ENCODE data around the gene SMIM24. TPM values are rescaled to one million over a fixed set of nuclear protein-coding genes. Genes with fewer than 3 reads are reported as not detected.
"Not testable (repeated sequence)": the region's sequence is repeated elsewhere in the genome, so short reads cannot be mapped to it uniquely, and the experiment has no call there.

Gene SMIM24
- total RNA-seq: not detected

DNA sequence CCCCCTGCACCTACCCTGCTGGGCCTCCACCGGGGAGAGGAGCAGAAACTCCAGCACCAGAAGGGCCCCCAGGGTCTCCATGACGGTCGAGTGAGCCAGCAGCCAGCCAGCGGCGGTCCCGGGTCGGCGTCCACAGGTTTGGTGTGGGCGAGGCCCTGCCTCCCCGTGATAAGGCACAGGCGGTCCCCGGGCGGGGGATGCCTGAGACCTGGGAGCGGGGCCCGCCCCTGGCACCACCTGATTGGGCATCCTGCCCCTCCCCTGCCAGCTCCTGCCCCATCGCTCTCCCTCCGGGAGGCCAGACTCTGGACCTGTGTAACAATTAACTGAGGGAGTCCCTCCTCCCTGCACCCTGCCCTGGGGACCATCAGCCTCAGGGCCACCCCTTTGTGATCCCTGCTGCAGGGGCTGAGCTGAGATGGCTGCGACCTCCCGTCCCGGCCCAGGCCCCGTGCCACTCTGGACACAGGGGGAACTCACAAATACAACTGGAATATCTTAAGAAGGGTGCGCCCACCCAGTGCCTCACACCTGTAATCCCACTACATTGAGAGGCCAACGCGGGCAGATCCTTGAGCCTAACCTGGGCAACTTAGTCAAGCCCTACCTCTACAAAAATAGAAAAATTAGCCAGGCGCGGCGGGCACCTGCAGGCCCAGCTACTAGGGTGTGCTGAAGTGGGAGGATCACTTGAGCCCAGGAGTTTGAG lies at the start of gene SMIM24:
TSS of gene SMIM24 (minus strand) at position 143 of the 709 bp plus-strand sequence. CDS start at position 81, 62 bp downstream.
- in situ Hi-C loops (cut with MboI; ENCODE audit: low sequenced_read_pairs in 4 of 4) (loop anchor here in 3 of 4 donors (10.0 kb wide), 1 partner anchor 176 kb away; no protein-coding TSS in a partner anchor), intact Hi-C loops (cut with DNase I; ENCODE audit: low total_unique reads) (no loop called here)
- H3K27me3 ChIP-seq: peaks cover 45 to 62% (median 52%) of the 10 kb centered on the region in 3 donors
- no peaks in the 10 kb centered on the region for H3K9me3 ChIP-seq
- no peak within 1 kb of the TSS for H3K27ac ChIP-seq
- DNase-seq (no peak), ATAC-seq (no peak)
- no peak for TF ChIP-seq POLR2A (IDR thresholded peaks at IDR 0.05)
- TF ChIP-seq, protein P1, sequence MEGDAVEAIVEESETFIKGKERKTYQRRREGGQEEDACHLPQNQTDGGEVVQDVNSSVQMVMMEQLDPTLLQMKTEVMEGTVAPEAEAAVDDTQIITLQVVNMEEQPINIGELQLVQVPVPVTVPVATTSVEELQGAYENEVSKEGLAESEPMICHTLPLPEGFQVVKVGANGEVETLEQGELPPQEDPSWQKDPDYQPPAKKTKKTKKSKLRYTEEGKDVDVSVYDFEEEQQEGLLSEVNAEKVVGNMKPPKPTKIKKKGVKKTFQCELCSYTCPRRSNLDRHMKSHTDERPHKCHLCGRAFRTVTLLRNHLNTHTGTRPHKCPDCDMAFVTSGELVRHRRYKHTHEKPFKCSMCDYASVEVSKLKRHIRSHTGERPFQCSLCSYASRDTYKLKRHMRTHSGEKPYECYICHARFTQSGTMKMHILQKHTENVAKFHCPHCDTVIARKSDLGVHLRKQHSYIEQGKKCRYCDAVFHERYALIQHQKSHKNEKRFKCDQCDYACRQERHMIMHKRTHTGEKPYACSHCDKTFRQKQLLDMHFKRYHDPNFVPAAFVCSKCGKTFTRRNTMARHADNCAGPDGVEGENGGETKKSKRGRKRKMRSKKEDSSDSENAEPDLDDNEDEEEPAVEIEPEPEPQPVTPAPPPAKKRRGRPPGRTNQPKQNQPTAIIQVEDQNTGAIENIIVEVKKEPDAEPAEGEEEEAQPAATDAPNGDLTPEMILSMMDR (IDR thresholded peaks at IDR 0.05 in 4 of 5, conservative IDR thresholded peaks at IDR 0.05 in 1 of 5): no peak
- H3K4me3 ChIP-seq: no peak within 1 kb of the TSS
- no peaks in the 10 kb centered on the region for H3K4me1 ChIP-seq
- no peaks in the 10 kb centered on the region for H3K36me3 ChIP-seq

DNA sequence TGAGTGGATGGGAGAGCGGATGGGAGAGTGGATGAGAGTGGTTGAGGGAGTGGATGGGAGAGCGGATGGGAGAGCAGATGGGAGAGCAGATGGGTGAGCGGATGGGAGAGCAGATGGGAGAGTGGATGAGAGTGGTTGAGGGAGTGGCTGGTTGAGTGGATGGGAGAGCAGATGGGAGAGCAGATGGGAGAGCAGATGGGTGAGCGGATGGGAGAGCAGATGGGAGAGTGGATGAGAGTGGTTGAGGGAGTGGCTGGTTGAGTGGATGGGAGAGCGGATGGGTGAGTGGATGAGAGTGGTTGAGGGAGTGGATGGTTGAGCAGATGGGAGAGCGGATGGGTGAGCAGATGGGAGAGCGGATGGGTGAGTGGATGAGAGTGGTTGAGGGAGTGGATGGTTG lies 49.0 kb upstream of the SMIM24 start:
- in situ Hi-C loops (cut with MboI; ENCODE audit: low sequenced_read_pairs in 4 of 4); DNase-seq; ATAC-seq; H3K27ac ChIP-seq; H3K9me3 ChIP-seq; H3K4me1 ChIP-seq; intact Hi-C loops (cut with DNase I; ENCODE audit: low total_unique reads); H3K27me3 ChIP-seq; H3K4me3 ChIP-seq: not testable (repeated sequence)
- peaks cover 0 to 63% of the 10 kb centered on the region in 2 donors for H3K36me3 ChIP-seq

DNA sequence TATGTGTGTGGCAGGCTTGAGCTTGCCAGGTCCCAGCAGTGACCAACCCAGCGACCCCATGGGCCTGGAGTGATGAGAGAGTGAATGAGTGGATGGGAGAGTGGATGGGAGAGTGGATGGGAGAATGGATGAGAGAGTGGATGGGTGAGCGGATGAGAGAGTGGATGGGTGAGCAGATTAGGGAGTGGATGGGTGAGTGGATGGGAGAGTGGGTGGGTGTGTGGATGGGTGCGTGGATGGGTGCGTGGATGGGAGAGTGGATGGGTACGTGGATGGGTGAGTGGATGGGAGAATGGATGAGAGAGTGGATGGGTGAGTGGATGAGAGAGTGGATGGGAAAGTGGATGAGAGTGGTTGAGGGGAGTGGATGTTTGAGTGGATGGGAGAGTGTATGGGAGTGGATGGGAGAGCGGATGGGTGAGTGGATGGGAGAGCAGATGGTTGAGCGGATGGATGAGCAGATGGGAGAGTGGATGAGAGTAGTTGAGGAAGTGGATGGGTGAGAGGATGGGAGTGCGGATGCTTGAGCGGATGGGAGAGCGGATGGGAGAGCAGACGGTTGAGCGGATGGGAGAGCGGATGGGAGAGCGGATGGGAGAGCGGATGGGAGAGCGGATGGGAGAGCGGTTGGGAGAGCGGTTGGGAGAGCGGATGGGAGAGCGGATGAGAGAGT lies 48.4 kb upstream of the SMIM24 start:
- ATAC-seq (no peak), DNase-seq (no peak)
- Histone ChIP-seq H3K4me1 (no peaks in the 10 kb centered on the region), H3K27ac (no peak overlapping the region), H3K9me3 (no peaks in the 10 kb centered on the region), H3K4me3 (no peak overlapping the region), H3K36me3 (peaks cover 0 to 66% of the 10 kb centered on the region in 2 donors), H3K27me3 (no peaks in the 10 kb centered on the region)
- no peak for TF ChIP-seq POLR2A (IDR thresholded peaks at IDR 0.05)
- TF ChIP-seq, protein P1 (IDR thresholded peaks at IDR 0.05 in 4 of 5, conservative IDR thresholded peaks at IDR 0.05 in 1 of 5): no peak
- intact Hi-C loops (cut with DNase I; ENCODE audit: low total_unique reads): no loop called here
- in situ Hi-C loops (cut with MboI; ENCODE audit: low sequenced_read_pairs in 4 of 4): no loop called here

DNA sequence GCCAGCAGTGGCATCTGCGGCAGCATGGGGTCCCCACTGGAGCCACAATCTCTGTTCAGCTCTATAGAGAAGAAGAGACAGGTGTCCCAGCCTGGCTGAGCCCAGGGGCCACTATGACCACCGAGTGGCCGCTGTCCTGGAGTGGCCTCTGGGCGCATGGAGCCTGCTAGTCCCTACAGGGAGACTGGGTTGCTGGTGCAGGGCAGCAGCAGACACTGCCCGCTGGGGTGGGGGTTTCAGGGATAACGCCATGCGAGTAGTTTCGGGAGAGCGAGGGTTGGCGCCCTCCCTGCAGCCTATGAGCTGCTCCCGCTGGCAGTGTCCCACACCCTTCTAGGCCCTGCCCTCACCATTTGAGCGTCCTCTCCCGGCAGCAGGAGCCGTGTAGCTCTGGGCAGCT lies 47.8 kb upstream of the SMIM24 start:
- in situ Hi-C loops (cut with MboI; ENCODE audit: low sequenced_read_pairs in 4 of 4): no loop called here
- H3K9me3 ChIP-seq: no peaks in the 10 kb centered on the region
- DNase-seq (no peak), ATAC-seq (no peak)
- no peaks in the 10 kb centered on the region for H3K27me3 ChIP-seq
- intact Hi-C loops (cut with DNase I; ENCODE audit: low total_unique reads): no loop called here
- H3K4me3 ChIP-seq: no peak overlapping the region
- H3K36me3 ChIP-seq: peaks cover 0 to 66% of the 10 kb centered on the region in 2 donors
- no peak for TF ChIP-seq POLR2A (IDR thresholded peaks at IDR 0.05)
- TF ChIP-seq, protein P1 (IDR thresholded peaks at IDR 0.05 in 4 of 5, conservative IDR thresholded peaks at IDR 0.05 in 1 of 5): no peak
- H3K4me1 ChIP-seq: no peaks in the 10 kb centered on the region
- no peak overlapping the region for H3K27ac ChIP-seq

DNA sequence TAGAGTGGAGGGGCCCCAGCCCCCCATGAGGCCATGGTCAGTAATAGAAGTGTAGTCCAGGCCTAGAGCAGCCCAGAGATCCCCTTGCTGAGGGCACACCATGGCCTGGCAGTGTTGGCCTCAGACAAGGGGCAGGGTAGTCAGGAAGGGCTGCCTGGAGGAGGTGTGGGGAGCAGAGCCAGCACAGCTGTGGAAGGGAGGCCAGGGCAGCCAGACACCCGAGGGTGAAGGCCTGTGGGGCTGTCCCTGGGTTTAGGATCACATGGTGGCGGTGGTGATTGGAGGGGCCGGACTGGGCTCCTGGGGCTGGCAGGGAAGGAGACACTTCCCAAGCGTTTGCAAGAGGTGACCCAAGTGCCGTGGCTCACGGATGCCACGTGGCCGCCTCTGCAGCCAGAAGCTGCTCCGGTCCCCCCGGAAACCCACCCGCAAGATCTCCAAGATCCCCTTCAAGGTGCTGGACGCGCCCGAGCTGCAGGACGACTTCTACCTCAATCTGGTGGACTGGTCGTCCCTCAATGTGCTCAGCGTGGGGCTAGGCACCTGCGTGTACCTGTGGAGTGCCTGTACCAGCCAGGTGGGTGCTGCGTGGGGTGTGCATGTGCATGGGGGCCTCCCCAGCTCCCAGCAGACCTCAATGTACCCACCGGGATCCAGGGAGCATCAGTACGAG lies 47.0 kb upstream of the SMIM24 start:
- H3K27me3 ChIP-seq: no peaks in the 10 kb centered on the region
- DNase-seq (no peak), ATAC-seq (no peak)
- intact Hi-C loops (cut with DNase I; ENCODE audit: low total_unique reads): no loop called here
- TF ChIP-seq, protein P1 (IDR thresholded peaks at IDR 0.05 in 4 of 5, conservative IDR thresholded peaks at IDR 0.05 in 1 of 5): no peak
- no peak for TF ChIP-seq POLR2A (IDR thresholded peaks at IDR 0.05)
- H3K4me1 ChIP-seq: no peaks in the 10 kb centered on the region
- H3K36me3 ChIP-seq: peaks cover 0 to 66% of the 10 kb centered on the region in 2 donors
- no peak overlapping the region for H3K4me3 ChIP-seq
- H3K27ac ChIP-seq: no peak overlapping the region
- in situ Hi-C loops (cut with MboI; ENCODE audit: low sequenced_read_pairs in 4 of 4): no loop called here
- H3K9me3 ChIP-seq: no peaks in the 10 kb centered on the region

All from gastrocnemius medialis (tissue), 4 donors.